ENCODE data around the gene RELCH. TPM values are rescaled to one million over a fixed set of nuclear protein-coding genes. Genes with fewer than 3 reads are reported as not detected.

RELCH gene
- total RNA-seq, 1 experiment from 2014 or later: 18.3 TPM

DNA sequence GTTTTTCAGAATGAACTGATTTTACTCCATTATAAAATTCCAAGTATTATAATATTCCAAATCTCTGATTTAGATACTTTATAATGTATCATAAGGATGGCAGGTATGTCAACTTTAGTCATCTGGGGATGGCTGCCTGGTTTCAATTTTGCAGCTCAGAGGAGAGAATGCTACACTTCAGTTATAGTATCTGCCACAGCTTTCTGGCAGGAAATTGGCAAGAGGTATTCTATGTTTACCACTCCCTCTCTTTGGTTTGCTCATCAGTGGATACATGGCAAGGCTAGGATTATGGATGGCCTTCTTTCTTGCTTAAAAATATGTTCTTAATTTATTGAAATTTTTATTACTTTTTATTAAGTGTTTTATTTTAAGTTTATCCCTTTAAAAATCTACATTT is 71.0 kb downstream of the RELCH start:
- DNase-seq (ENCODE audit: low read depth): no peak

DNA sequence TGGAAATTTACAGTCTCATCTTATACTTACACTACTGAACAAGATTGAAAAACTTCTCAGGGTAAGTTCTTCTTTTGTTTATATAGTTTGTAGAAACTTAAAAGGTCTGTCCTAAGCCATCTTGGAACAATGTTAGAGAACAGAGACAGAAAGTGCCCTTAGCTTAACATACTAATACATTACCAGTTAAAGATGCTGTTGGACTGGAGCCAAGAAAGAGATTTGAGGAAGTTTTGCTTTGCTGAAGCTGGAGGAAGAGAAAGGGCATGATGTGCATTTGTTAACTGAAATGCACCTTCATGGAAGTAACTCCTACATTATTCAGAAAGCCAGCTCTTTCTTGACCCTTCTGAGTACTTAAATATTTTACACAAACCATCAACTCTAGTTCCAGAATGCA is 71.6 kb downstream of the RELCH start:
- no peak for DNase-seq (ENCODE audit: low read depth)

DNA sequence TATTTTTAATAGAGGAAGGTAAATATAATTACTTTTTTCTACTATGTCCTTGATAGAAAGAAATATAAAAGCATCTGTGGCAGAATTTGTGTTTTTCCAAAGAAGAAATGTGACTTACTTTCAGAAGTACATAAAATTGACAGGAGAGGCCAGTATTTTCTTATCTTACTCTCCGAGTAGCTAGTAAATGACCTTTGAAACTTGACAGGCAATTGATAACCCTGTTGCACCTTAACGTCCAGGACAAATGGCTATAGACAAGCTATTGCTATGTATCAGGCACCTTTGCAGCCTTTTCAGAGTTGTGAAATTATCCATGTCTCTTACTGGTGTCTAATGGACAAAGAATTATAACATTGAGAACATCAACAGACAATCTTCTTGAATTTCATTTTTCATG is 75.0 kb downstream of the RELCH start:
- DNase-seq (ENCODE audit: low read depth): no peak

DNA sequence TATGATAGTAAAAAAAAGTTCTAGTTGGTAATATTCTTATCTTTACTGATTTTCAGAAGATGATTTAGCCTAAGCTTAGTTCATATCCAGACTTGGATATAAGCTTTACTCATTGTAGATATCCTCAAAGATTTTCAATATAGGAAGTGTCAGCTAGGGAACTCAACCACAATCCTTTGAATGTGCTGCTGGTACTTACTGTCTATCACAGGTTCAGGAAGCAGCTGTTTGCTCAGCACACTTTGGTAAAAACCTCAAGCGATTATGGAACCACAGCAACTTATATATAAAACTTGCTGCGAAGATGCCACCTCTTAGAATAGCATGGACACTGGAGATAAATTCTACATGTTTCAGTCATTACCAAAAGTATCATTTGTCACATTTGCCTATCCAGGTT is 77.9 kb downstream of the RELCH start:
- no peak for DNase-seq (ENCODE audit: low read depth)

DNA sequence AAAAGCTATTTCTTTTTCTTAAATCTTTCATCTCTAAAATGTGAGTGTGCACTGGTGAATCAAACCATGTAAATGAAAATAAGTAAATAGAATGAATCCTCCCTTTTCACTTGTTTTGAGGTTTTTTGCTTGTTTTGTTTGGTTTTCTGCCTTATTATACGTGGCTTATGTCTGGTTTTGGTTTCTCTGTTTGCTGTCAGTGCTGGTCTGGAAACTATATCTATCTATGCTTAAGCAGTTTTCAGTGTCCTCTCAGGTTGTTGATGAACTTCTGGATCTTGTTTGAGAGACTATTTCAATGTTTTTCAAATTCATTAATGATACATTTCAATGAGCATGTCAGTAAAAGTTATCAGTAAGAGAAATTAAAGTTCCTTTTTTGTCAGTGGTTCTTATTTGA is 90.0 kb downstream of the RELCH start:
- no peak for DNase-seq (ENCODE audit: low read depth)

DNA sequence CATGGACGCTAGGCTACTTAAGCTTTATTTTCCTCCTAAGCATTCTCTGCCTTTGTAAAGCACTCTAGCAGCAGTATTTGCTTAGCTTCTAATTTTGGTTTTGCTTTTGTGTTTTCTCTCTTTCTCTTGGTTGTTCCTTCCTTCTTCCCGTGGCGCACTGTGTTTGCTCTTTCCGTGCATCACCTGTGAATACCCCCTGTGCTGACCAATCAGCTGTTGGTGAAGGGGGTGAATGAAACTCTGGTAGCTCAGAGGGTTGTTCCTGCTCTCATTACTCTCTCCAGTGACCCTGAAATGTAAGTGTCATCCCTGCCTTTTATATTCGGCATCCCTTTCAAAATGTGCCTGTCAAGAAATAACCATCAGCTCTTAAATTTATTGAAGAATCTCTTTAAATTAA is 92.5 kb downstream of the RELCH start:
- DNase-seq (ENCODE audit: low read depth): no peak

DNA sequence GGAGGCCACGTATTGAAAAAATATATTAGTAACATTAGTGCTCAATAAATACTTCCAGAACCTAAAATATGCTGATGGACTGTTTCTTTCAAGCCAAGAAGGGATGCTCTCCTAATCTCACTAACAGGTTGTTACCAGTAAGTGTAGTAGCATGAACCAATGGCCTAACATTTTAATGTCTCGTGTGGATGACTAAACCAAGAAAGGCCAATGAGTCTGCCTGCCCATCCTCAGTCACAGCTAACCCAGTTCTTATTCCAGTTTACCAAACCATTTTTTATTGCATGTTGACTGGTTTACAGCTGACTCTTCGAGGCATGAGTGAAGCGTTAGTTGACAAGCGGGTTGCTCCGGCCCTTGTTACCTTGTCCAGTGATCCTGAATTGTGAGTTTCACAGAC is 93.0 kb downstream of the RELCH start:
- no peak for DNase-seq (ENCODE audit: low read depth)

DNA sequence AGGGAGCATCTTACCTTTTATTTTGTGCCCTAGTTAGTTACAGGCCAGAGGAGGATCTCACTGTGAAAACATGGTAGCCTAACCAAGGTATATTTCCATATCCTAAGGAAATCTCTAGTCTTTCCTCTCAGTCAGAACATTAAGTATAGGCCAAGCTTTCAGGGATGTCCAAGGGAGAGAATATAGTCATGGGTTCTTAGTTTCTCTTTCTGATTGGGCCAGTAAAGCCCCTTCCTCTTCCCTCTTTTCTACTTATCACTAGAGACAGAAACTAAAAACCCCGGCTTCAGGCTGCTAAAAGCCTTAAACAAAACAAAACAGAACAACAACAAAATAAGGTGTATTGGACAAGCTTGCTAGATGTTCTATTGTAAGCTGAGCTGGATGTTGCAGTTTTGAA is 93.7 kb downstream of the RELCH start:
- DNase-seq (ENCODE audit: low read depth): no peak

DNA sequence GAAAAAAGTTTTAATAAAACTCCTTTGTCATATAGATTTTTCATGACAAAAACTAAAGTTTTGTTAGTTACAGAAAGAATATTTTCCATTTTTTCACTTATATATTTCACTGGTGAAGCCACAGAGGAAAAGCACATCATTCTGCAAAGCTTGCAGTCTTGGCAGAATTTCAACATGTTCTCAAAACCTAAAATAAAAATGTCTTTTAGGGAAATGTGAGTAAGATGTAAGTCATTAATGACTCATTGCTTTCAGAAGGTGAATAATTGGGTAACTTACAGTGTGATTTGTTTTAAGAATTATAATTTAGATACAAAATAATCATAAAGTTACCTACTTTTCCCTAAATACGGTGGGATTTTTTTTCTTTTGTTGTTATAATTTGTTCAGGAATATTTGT is 94.6 kb downstream of the RELCH start:
- DNase-seq (ENCODE audit: low read depth): peak; percentile 84

DNA sequence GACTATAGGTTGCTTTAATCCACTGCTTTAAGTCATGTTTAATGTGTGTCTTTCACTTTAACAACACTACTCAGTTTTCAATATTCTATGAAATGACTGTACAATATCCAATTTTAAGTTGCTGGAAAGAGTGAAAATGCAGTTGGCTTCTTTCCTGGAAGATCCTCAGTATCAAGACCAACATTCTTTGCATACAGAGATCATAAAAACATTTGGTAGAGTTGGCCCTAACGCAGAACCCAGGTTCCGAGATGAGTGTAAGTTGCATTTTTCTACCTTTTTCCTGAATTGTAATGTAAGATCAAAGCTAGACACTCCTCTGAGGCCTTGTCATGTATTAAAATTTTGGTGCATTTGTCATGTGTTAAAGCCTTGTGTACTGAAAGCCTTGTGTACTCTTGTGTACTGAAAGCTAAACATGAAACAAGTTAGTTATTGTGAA is 95.2 kb downstream of the RELCH start:
- peak; percentile 47 for DNase-seq (ENCODE audit: low read depth)

DNA sequence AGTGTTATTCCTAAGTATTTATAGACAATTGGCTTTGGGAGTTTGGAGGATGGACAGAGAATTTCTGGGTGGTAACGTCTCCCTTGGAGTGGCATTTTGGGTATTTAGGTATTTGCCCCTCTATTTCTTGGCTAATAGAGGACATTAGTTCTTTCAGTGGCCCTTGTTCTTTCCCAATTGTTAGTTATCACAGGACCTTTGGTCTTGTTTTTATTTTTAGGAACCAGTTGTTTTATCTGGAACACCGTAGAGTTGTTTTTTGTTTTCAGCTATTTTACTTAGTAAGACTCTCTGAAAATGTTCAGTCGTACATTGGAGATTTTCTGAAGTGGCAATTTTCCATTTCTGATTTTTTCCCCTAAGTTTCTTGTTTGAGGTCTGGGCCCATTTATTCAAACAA is 97.6 kb downstream of the RELCH start:
- no peak for DNase-seq (ENCODE audit: low read depth)

DNA sequence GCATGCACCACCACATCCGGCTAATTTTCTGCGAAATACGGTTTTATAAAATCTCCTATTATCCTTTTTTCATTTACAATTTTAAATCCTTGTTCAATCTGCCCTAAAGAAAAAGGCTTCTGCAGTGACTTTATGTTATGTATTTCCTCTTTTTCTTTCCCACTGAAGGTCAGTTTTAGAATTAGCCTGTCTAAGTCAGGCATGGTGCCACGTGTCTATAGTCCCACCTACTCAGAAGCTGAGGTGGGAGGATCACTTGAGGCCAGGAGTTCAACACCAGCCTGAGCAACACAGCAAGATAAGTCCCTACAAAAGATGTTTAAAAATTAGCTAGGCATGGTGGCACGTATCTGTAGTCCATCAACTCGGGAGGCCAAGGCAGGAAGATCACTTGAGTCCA is 98.2 kb downstream of the RELCH start:
- no peak for DNase-seq (ENCODE audit: low read depth)

DNA sequence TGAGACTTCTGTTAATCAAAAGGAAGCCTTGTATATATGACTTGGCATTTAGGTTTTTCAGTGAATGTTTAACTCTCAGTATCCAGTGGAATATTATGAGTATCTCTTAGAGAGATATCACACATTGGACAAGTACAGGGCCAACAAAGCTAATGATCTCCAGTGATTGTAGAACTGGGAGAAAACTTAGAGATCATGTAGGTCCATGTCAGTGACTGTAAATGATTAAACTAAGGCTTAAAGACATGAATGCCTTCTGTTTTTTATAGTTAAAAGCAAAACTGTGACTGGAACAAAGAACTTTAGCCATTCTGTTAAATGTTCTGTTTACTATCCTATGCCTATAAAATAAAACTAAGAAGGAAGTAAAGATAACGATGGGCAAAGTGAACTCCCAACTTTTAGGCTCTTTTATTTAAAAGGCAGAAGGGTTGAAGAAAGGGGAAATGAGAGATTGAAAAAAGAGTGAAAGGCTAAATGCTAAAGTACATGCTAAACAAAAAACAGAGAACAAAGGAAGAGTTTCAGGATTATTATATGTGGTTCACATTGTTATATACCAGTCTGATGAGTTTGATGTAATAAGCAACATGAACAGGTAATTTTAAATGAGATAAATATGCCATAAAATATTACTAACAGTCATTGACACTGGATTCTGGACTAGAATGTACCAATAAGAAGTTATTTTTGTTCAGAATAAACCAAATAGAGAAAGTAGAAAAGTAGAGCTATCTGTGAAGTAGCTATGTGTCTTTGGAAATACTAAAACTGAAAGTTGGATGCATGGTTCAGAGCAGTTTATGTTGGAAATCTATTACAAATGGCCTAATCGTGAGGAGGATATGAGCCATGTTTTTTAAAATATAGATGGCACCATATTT is 101.0 kb downstream of the RELCH start:
- DNase-seq (ENCODE audit: low read depth): no peak

DNA sequence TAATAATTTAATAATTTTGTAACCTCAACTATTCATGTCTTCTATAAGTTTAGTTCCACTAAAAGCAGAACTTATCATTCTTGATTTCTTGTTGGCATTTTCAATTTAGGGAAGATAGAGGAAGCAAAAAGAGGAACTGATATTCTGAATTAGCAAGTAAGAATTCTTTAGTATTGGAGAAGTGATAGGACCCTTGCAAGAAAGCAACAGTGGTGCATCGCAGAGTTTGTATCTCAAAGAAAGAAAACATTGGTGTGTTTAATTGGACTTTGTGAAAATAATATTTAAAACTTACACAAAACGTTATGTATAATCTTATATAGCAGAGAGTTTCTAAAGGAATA is 101.6 kb downstream of the RELCH start:
- no peak for DNase-seq (ENCODE audit: low read depth)

DNA sequence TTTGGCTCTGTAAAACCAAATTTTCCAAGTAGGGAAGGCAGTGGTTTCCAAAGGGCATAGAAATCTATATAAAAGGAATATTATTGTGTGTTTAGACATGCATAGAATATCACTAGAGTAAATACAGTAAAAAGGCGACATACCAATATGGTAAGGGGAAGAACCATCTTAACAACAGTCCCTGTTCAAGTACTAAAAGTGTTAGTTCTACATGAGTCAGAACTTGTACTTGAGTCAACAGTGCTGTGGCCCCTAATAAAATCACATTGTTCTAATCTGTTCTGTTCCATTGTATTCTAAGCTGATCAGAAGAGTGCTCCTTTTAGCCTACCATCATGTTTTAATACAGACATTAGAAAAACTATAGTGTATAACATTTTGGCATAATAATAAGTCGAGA is 102.0 kb downstream of the RELCH start:
- DNase-seq (ENCODE audit: low read depth): no peak

DNA sequence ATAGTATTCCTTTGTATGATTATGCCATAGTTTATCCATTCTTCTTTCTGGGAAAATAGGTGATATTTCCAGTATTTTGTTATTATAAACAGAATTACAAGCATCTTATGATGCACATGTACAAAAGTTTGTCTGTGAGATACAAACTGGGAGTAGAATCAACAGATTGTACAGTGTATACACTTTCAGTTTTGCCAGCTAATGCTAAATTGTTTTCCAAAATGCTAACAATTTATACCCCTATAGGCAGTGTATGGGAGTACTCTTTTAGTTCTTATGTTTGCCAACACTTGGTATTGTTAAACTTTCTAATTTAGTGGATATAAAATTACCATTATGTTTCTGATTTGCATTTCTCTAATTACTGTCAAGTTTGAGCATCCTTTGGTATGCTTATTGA is 107.0 kb downstream of the RELCH start:
- DNase-seq (ENCODE audit: low read depth): no peak

DNA sequence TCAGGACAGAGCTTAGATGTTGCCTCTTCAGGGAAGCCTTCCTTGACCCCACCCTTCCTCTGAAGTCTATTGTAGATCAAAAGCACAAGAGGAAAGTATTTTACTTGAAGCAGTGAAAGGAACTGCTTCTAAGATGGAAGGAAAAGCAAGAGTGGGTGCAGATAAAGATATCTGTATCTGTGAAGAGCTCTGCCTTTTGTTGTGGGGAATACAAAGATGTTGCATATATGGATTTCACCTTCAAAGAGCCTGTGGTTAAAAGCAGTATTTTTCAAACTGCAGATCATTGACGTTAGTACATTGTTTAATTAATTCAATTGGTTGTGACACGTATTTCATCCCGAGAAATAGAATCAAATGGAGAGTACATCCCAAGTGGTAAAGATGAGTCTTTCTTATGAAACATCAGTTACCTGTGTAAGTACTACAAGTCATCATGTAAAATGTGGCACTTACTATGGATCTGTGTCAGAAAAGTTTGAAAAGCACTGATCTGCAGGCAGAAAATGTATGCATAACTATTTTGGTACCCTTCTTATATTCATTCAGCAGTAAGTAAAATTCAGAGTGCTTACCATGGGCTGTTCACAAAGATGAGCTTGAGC is 113.4 kb downstream of the RELCH start:
- no peak for DNase-seq (ENCODE audit: low read depth)

DNA sequence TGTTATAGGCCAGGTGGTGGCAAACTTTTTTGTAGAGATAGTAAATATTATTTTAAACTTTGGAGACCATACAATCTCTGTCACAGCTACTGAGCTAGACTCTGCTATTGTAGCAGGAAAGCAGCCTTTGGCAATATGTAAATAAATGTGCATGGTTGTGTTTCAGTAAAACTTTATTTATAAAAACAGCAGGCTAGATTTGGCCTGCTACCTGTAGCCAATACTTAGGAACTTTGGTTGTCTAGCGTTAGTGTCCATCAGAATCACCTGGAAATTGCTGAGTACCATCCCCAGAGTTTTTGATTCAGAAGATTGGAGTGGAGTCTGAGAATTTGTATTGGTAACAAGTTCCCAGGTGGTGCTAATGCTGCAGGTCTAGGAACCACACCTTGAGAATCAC is 114.3 kb downstream of the RELCH start:
- DNase-seq (ENCODE audit: low read depth): no peak

DNA sequence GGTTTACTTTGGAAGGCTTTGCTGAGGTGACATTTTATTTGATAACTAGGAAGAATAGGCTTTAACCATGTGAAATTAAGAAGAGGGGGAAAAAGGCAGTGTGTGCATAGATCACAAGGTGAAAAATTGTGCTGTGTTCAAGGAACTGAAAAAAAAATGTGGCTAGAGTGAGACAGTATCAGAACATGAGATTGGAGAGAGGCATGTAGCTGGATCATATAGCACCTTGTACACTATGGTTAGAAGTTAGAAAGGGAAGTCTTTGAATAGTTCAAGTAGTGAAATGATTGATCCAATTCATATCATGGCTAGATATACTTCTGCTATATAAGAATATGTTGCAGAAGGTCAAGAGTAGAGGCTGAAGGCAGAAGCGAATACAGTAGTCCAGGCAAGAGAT is 125.8 kb downstream of the RELCH start:
- no peak for DNase-seq (ENCODE audit: low read depth)

DNA sequence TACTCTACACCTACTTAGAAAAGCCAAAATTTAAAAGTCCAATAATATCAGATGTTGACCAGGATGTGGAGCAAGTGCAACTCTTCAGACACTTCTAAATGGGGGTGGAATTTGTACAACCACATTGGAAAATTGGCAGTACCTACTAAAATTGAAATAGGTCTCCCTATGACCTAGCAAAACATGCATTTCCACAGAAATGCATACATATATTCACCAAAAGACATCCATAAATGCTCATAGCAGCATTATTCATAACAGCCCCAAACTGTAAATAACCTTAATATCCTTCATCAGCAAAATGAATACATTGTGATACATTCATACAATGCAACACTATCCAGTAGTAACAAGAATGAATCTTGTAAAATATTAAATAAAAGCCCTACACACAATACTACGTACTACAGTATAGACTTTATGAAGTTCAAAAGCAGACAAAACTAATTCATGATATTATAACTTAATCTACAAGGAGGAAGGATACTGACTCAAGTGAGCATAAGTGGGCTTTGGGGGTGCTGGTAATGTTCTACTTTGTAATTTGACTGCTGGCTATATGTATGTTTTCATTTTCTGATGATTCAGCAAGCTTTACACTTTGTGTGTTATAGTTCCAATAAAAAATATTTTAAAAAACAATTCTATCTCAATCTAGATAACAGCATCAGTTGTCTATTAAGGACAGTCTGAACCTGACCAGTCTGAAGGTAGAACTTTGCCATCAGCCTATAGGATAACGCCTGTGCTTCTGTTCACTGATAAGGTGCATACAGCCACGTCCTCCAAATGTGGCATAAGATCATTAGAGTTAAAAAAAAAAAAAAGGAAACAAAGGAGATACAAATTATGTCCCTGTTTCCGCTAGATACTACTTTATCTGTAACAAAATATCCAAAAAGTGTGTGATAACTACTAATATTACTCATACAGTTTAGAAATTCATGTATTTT is 131.4 kb downstream of the RELCH start:
- no peak for DNase-seq (ENCODE audit: low read depth)

DNA sequence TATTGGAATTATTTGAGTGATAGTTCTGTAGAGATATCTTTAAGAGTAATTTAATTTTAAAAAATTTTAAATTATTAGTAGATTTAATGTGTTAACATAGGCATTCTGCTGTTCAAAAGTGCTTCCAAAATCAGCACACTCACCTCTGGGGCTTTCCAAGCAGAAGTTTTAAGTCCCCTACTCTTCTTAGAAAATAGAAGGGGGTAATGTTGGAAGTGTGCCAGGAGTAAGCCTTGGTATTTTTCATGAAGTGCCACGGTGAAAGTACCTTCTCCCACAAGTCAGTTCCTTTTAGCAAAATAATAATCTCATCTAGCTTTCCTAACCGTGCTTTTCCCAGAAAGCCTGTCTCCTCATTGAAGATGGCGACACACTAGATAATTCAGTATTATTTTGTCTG is 134.1 kb downstream of the RELCH start:
- no peak for DNase-seq (ENCODE audit: low read depth)
